Muscle layer of duodenum (tissue), 2 donors: ENCODE data around the gene LDLRAP1.

ENCODE experiments used
- H3K27ac ChIP-seq: one replicate; pipeline ENCODE4 v1.7.0; 2013; ENCODE audit warnings: mild to moderate bottlenecking, low read length
- H3K27me3 ChIP-seq: one replicate; pipeline ENCODE4 v1.7.0; 2013; ENCODE audit warnings: low read depth, mild to moderate bottlenecking, control low read depth, low read length
- H3K36me3 ChIP-seq, 2 donors: one replicate each; pipeline ENCODE4 v1.7.0; 2013; ENCODE audit warnings: low read length in 2 of 2, control low read depth in 1 of 2, mild to moderate bottlenecking in 1 of 2; ENCODE audit not compliant: insufficient read depth in 2 of 2, control insufficient read depth in 1 of 2
- H3K4me1 ChIP-seq, 2 donors: one replicate each; pipeline ENCODE4 v1.7.0; 2013; ENCODE audit warnings: low read length in 2 of 2, mild to moderate bottlenecking in 2 of 2, control low read depth in 1 of 2, moderate library complexity in 1 of 2; ENCODE audit not compliant: insufficient read depth in 2 of 2, control insufficient read depth in 1 of 2
- H3K4me3 ChIP-seq, 2 donors: one replicate each; pipeline ENCODE4 v1.7.0; 2013; ENCODE audit warnings: low read length in 2 of 2, low read depth in 1 of 2, mild to moderate bottlenecking in 1 of 2
- H3K9me3 ChIP-seq, 2 donors: one replicate each; pipeline ENCODE4 v1.7.0; 2013; ENCODE audit warnings: low read length in 2 of 2, control low read depth in 1 of 2, mild to moderate bottlenecking in 1 of 2; ENCODE audit not compliant: control insufficient read depth in 1 of 2
- donor health status: healthy.

Gene LDLRAP1

DNA sequence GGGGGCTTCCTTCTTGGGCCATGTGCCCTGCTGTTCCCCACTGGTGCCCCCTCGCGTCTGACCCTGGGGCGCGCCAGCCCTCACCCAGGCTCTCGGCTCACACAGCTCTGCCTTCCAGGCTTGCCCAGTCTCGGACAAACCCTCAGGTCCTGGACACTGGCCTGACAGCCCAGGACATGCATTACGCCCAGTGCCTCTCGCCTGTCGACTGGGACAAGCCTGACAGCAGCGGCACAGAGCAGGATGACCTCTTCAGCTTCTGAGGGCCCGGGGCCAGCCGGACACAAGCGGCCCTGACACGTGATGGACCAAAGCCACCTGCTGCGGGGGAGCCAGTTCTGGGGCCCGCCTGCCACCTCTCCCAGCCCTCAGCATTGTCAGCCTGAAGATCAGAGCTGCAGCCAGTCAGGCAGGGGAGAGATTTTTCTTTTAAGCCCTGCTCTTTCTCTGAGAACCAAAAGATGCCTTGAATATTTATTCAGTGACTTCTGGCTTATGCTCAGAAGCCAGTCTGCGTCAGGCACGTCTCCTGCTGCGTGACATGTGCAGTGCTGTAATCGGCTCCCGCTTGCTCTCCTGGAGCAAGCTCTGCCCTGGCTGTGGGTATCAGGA is 23.4 kb downstream of the LDLRAP1 start:
- Histone ChIP-seq H3K27me3 (no peaks in the 10 kb centered on the region), H3K4me3 (peak overlapping the region in 1 of 2 donors; percentile 25), H3K27ac (peak overlapping the region; percentile 84), H3K36me3 (peaks cover 6 to 9% of the 10 kb centered on the region in 2 donors), H3K4me1 (peaks cover 13 to 60% of the 10 kb centered on the region in 2 donors), H3K9me3 (no peaks in the 10 kb centered on the region)

DNA sequence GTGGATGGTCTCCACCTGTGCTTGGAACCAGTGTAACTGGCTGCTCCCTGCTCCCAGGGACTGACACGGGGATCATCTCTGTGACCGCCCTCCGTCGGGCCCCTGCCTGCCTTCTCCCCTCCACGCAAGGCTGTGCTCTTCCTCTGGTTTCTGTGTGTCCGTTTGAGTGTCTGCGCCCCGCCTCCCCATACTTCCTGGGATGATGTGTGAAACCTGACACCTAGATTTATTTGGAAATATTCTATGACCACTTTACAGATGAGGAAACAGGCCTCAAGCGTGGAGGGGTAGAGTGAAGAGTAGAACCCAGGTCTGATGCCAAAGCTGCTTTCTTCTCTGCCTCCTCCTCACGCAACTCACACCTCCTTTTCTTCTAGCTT is 24.3 kb downstream of the LDLRAP1 start:
- Histone ChIP-seq H3K27ac (peak overlapping the region; percentile 84), H3K4me1 (peaks cover 5 to 53% of the 10 kb centered on the region in 2 donors), H3K4me3 (peak overlapping the region in 1 of 2 donors; percentile 25), H3K36me3 (peaks cover 6 to 9% of the 10 kb centered on the region in 2 donors), H3K9me3 (no peaks in the 10 kb centered on the region), H3K27me3 (no peaks in the 10 kb centered on the region)

DNA sequence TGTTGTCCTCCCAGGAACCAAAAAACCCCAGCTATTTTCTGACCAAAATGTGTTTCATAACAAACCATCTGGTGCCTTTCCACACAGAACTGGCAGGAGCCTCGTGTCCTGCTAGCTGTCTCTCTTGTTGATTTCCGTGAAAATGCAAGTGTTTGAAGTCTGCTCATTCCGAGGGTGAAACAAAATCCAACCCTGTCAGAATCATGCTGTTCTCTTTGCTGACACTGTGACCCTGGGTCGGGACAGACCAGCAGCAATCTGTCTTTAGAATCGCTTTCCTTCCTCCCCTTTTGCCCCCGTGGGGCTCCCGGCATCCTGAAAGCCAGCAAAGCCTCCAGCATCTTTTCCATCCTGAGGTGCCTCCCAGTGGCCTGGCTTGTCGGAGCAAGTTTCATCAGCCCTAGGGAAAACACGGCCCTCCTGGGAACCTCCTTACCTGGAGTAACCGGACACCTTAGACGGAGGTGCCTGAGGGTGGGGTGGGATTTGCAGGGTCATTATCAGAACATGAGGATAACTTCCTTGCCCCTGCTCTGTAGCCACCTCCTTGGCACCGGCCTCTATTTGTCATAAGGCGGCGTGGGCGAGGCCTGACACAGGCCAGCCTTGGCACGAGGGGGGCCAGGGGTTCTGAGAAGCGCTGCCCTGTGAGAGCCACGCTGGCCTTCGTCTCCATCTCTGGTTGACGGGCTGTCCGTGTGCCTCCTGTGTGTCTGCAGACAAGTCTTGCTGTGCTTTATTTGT is 24.9 kb downstream of the LDLRAP1 start:
- Histone ChIP-seq H3K4me1 (peaks cover 4 to 53% of the 10 kb centered on the region in 2 donors), H3K27ac (peak overlapping the region; percentile 84), H3K4me3 (peak overlapping the region in 1 of 2 donors; percentile 25), H3K27me3 (no peaks in the 10 kb centered on the region), H3K9me3 (no peaks in the 10 kb centered on the region), H3K36me3 (peaks cover 6 to 9% of the 10 kb centered on the region in 2 donors)

DNA sequence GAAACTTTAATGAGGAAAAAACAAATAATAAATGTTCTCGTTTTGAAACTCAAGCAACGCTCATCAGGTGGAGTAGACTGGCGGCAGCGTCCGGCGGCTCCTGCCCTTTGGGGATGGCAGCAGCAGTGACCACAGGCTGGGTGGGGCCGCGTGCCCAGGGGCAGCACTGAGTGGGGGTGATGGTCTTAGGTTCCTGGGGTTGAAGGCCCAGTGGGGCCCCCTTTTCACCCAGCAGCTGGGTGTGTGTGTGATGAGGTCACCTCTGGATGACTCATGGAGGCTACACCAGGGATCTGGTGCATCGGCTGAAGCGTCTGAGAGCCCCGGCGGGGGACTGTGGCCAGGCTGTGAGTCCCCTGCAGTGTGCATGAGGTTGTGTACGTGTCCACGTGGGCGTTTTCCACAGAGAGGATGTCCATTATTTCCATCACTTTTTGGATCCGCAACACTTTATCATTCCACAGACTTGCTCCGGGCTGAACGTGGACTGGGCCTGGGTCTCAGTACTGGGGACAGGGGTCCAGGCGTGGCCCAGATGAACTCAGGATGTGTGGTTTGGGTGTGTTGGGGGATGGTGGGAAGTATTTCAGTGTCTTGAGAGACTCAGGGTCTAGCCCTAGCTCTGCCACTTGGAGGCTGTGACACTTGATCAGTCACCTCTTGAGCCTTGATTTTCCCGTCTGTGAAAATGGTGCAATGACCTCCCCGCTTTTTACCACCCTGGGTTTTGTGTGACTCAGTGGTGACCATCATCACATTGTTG is 25.6 kb downstream of the LDLRAP1 start:
- Histone ChIP-seq H3K27ac (no peak overlapping the region), H3K4me1 (peaks cover 4 to 53% of the 10 kb centered on the region in 2 donors), H3K4me3 (no peak overlapping the region), H3K9me3 (no peaks in the 10 kb centered on the region), H3K36me3 (peaks cover 2 to 6% of the 10 kb centered on the region in 2 donors), H3K27me3 (no peaks in the 10 kb centered on the region)

DNA sequence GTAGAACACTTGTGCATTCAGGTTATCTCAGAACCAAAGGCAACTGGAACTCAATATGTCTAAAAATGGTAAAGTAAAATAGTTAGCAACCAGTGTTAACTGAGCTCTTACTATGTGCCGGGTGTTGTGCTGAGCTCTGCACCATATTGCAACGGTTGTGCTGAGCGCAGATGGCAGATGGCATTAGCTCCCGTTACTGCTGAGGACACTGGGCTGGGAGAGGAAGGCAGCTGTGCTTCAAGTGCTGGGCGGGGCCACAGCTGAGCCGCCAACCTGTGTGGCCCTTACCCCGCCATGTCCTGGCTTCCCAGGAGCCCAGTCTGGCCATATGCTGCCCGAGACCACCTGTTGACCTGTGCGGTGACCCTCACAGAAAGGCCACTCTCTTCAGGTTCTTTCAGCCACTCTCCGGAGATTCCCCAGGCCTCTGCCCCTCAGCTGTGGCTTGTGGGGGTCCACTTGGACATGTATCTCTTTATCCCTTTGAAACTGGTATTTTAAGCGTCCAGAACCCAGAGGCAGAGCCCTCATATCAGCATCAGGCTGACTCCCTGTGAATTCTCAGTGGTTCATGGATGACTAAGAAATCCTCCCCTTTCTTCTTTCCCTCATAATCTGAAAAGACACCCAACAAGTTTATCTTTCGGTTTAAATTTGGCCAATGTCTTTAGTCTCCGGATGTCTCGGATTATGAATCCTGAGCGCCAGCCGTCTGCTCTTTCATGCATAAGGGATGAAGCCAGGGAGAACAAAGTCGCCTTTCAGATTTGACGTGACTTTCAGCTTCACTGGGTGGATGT is 26.4 kb downstream of the LDLRAP1 start:
- Histone ChIP-seq H3K36me3 (peaks cover 0 to under 1% of the 10 kb centered on the region in 2 donors), H3K27ac (no peak overlapping the region), H3K4me1 (peaks cover 4 to 46% of the 10 kb centered on the region in 2 donors), H3K4me3 (no peak overlapping the region), H3K27me3 (no peaks in the 10 kb centered on the region), H3K9me3 (no peaks in the 10 kb centered on the region)

DNA sequence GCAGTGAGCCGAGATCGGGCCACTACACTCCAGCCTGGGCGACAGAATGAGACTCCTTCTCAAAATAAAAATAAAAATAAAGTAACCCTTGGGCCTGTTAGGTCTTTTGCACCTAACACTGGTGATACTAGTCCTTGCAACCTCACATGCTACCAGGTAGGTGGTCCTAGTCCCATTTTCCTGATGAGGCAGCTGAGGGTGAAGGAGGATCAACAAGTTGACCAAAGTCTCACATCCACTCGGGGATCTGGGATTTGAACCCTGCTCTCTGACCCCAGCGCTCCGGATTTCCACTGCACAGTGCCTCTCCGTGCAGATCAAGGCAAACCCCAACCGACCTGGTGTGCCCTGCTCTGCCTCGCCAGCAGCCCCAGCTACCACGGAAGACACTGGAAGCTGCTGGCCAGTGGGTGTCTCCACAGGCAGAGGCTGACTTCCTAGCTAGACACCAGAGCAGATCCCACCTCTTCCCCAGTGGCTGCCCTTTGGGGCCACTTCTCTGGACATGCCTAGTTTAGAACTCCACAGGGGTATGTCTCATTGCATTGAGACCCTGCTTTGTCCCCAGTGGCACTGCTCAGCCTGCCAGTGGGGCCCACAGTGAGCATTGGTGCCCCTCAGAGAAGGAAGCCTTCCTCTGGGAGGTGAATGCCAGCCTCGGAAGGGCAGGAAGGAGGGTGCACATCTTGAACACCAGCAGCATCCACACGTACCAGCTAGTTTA is 27.6 kb downstream of the LDLRAP1 start:
- no peaks in the 10 kb centered on the region for H3K36me3 ChIP-seq
- no peaks in the 10 kb centered on the region for H3K27me3 ChIP-seq
- H3K4me1 ChIP-seq = peaks cover 4 to 34% of the 10 kb centered on the region in 2 donors
- H3K9me3 ChIP-seq = no peaks in the 10 kb centered on the region
- no peak overlapping the region for H3K4me3 ChIP-seq
- H3K27ac ChIP-seq = no peak overlapping the region

DNA sequence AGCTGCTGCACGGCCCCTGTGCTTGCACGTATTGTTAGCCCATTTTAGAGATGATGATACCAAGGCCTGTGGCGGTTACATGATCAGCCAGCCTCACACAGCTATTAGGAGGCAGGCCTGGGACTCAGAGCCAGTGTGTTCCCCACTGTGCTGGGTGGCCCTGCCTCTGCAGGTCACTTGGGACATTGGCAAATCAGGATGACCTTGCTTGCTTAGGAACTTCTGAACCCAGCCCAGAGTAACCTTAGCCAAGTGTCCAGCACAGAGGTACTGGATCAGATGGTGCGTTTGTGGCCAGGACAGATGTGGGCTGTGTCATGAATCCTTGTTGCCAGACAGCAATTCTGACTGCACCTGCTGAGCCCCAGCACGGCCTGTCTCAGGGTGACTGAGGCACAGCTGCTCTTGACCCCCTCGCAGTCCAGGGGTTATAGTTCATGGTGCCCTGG is 28.1 kb downstream of the LDLRAP1 start:
- H3K27ac ChIP-seq = no peak overlapping the region
- no peaks in the 10 kb centered on the region for H3K36me3 ChIP-seq
- H3K4me3 ChIP-seq = no peak overlapping the region
- H3K9me3 ChIP-seq = no peaks in the 10 kb centered on the region
- H3K4me1 ChIP-seq = peaks cover 4 to 31% of the 10 kb centered on the region in 2 donors
- H3K27me3 ChIP-seq = no peaks in the 10 kb centered on the region

DNA sequence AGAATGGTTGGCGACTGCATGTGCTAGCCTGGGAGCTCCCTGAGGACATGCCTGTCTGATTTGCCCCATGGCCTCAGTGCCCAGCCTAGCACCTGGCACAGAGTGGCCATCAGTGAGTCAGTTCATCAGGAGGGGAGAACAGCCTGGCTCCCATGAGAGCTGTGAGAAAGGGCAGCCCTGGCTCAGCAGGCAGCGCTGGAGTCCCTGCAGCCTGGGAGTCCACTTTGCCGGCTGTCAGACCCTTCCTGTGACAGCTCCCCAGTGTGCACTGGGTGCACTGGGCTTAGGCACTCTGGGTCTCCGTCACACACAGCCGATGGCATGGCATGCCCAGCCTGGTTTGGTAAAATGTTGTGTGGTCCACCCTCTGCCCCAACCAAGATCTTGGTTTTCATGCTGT is 28.7 kb downstream of the LDLRAP1 start:
- no peaks in the 10 kb centered on the region for H3K36me3 ChIP-seq
- H3K4me1 ChIP-seq = peaks cover 4 to 25% of the 10 kb centered on the region in 2 donors
- no peaks in the 10 kb centered on the region for H3K9me3 ChIP-seq
- no peak overlapping the region for H3K4me3 ChIP-seq
- H3K27ac ChIP-seq = no peak overlapping the region
- no peaks in the 10 kb centered on the region for H3K27me3 ChIP-seq

DNA sequence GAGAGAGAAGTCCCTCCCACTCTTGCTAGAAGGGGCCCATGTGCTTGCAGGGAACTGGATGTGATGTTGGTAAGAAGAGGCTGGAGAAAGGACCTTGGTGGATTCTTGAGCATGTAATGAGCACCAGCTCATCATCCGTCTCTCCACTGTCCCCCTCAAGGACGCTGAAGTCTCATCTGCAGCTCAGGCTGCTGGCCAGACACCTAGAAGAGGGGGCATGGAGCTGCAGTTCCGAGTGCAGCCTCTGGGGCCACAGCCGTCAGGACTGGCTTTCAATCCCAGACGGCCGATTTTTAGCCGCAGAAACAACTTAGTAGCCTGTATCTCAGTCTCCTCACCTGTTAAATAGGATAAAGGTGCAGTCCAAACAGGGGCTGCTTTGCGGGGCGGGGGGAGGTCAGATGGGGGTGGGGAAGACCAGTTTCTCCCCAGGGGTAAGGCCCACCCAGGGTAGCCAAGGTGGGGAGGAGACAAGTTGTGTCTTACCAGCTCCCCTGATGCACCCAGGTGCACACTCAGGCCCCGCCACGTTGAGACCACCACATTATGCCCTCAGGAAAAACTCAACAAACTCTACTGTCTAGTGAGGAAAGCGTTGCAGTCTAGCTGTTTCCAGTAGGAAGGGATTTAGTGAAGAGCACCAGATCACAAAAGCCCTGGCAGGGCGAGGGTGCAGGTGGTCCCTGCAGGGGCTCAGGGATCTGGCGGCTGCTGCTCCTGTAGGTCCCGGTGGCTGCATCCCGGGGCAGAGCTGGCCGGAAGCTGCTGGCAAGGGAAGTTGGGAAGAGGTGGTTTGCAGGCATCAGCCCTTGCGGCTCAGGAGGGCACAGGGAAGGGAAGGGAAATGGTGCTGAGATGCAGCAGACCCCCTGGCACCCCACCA is 29.5 kb downstream of the LDLRAP1 start:
- Histone ChIP-seq H3K9me3 (no peaks in the 10 kb centered on the region), H3K27ac (no peak overlapping the region), H3K36me3 (no peaks in the 10 kb centered on the region), H3K4me1 (peaks cover 0 to 19% of the 10 kb centered on the region in 2 donors), H3K27me3 (no peaks in the 10 kb centered on the region), H3K4me3 (no peak overlapping the region)

DNA sequence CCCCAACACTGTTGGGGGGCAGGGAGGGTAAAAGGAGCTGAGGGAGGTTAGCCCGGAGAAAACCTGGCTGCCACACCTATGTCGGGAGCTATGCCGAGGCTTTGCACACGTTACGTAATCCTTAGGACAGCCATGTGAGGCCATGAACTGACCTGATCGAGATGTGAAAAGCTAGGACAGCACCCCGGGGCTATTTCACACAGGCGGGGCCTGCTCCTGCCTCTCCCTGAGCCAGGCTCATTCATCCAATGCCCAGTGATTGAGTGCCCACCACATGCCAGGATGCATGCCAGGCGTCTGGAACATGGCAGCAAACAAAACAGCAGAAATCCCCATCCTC is 30.2 kb downstream of the LDLRAP1 start:
- no peaks in the 10 kb centered on the region for H3K36me3 ChIP-seq
- H3K4me1 ChIP-seq = peaks cover 0 to 13% of the 10 kb centered on the region in 2 donors
- no peaks in the 10 kb centered on the region for H3K27me3 ChIP-seq
- H3K4me3 ChIP-seq = no peak overlapping the region
- no peak overlapping the region for H3K27ac ChIP-seq
- no peaks in the 10 kb centered on the region for H3K9me3 ChIP-seq
